Endothelial cell of umbilical vein (primary cell): ENCODE data around the gene LPP. TPM values are rescaled to one million over a fixed set of nuclear protein-coding genes. Genes with fewer than 3 reads are reported as not detected.

Experiments used
- BruUV-seq: library from RNA; stranded (reverse); fragments of 400-500 nt; replicated peaks from 2 replicates; lab custom pipeline; 2021; lab: Mats Ljungman, UMichigan
- CTCF ChIA-PET: fragments of 300-600, 350-600 bp; sonication (Branson Sonifier 250); formaldehyde crosslinking; loops from one replicate; lab custom pipeline; 2021; ENCODE audit warnings: antibody characterized with exemption, inconsistent platforms; lab: Charles Lee
- POLR2A ChIA-PET: fragments of 300-600, 350-600 bp; sonication (Branson Sonifier 250); formaldehyde crosslinking; loops from one replicate; lab custom pipeline; 2021; ENCODE audit warnings: antibody characterized with exemption, inconsistent platforms; lab: Charles Lee
- DNase-seq: peaks from one replicate; pipeline ENCODE4 v3.0.0-alpha.2; 2011; ENCODE audit warnings: low read depth, low spot score
- FAIRE-seq: peaks from 2 replicates; lab custom pipeline; 2011; peaks lifted over from hg19 to GRCh38; lab: Jason Lieb, UNC
- H2AFZ ChIP-seq: 2 replicates; pipeline ENCODE4 v1.6.0; 2012; ENCODE audit warnings: low read depth, low read length, control low read depth, inconsistent platforms
- H3K27ac ChIP-seq: 2 replicates; pipeline ENCODE4 v1.5.1; 2011; ENCODE audit warnings: low read depth, mild to moderate bottlenecking, control low read depth, low read length, moderate library complexity; ENCODE audit not compliant: insufficient read depth
- H3K27me3 ChIP-seq, 2 experiments: 2 replicates each; pipeline versions ENCODE4 v1.6.0 to v1.6.1; 2011; ENCODE audit warnings: low read length in 2 of 2, mixed read lengths in 1 of 2; ENCODE audit not compliant: control insufficient read depth in 2 of 2, insufficient read depth in 2 of 2
- H3K36me3 ChIP-seq, 2 experiments: 2 replicates in 1 of 2; 3 replicates in 1 of 2; pipeline ENCODE4 v1.5.1; 2011; ENCODE audit warnings: low read length in 2 of 2, mild to moderate bottlenecking in 1 of 2, moderate library complexity in 1 of 2; ENCODE audit not compliant: control insufficient read depth in 2 of 2, insufficient read depth in 2 of 2; ENCODE audit errors: extremely low read depth in 1 of 2
- H3K4me1 ChIP-seq: 3 replicates; pipeline ENCODE4 v1.5.1; 2011; ENCODE audit warnings: mild to moderate bottlenecking, low read length; ENCODE audit not compliant: control insufficient read depth, insufficient read depth; ENCODE audit errors: extremely low read depth
- H3K4me2 ChIP-seq: 2 replicates; pipeline ENCODE4 v1.6.1; 2011; ENCODE audit warnings: low read length, control low read depth, mixed read lengths; ENCODE audit not compliant: insufficient read depth
- H3K4me3 ChIP-seq, 3 experiments: fragments of 200-600 bp in 1 of 3; sonication (generic), shearing (Covaris generic) in 1 of 3; replicated peaks in 1 of 3; 2 replicates each; pipeline ENCODE4 v1.5.1; 2011 to 2016; ENCODE audit warnings: control low read depth in 3 of 3, low read length in 3 of 3, mild to moderate bottlenecking in 2 of 3, inconsistent platforms in 1 of 3, low read depth in 1 of 3, moderate library complexity in 1 of 3; ENCODE audit not compliant: insufficient read depth in 1 of 3
- H3K79me2 ChIP-seq: 2 replicates; pipeline ENCODE4 v1.6.0; 2012; ENCODE audit warnings: low read length, inconsistent platforms; ENCODE audit not compliant: control insufficient read depth, insufficient read depth
- H3K9ac ChIP-seq: replicated peaks from 2 replicates; pipeline ENCODE3; 2011; ENCODE audit warnings: low read length, control low read depth; ENCODE audit not compliant: insufficient read depth; ENCODE audit errors: extremely low read depth
- H3K9me1 ChIP-seq: replicated peaks from 3 replicates; pipeline ENCODE4 v1.6.0; 2011; ENCODE audit warnings: mild to moderate bottlenecking, low read length; ENCODE audit not compliant: control insufficient read depth, insufficient read depth; ENCODE audit errors: extremely low read depth
- H3K9me3 ChIP-seq: replicated peaks from 2 replicates; pipeline ENCODE4 v1.5.1; 2012; ENCODE audit warnings: low read length, inconsistent platforms; ENCODE audit not compliant: control insufficient read depth, insufficient read depth
- H4K20me1 ChIP-seq: replicated peaks from 2 replicates; pipeline ENCODE3; 2011; ENCODE audit warnings: mild to moderate bottlenecking, low read length; ENCODE audit not compliant: control insufficient read depth, insufficient read depth; ENCODE audit errors: extremely low read depth
- EZH2 ChIP-seq: IDR thresholded peaks from 2 replicates; pipeline ENCODE4 v1.6.1; 2012; ENCODE audit warnings: borderline replicate concordance, low read depth, mild to moderate bottlenecking, moderate library complexity, low read length, inconsistent platforms; ENCODE audit not compliant: severe bottlenecking
- FOS ChIP-seq: IDR thresholded peaks from 2 replicates; pipeline ENCODE4 v1.6.1; 2011; ENCODE audit warnings: mild to moderate bottlenecking, low read length, moderate library complexity, borderline replicate concordance; ENCODE audit not compliant: insufficient read depth
- GATA2 ChIP-seq: IDR thresholded peaks from 2 replicates; pipeline ENCODE4 v1.7.0; 2011; ENCODE audit warnings: low read depth, mild to moderate bottlenecking, moderate library complexity, mixed read lengths, low read length; ENCODE audit not compliant: insufficient read length, insufficient read depth
- JUN ChIP-seq: IDR thresholded peaks from 2 replicates; pipeline ENCODE4 v1.6.1; 2011; ENCODE audit warnings: borderline replicate concordance, low read depth; ENCODE audit not compliant: insufficient read length, insufficient read depth
- MAX ChIP-seq: IDR thresholded peaks from 2 replicates; pipeline ENCODE4 v1.6.1; 2011; ENCODE audit not compliant: insufficient read depth, insufficient read length
- MYC ChIP-seq: IDR thresholded peaks from one replicate; pipeline ENCODE4 v1.6.1; 2011; ENCODE audit warnings: mild to moderate bottlenecking, low read depth, low read length
- POLR2A ChIP-seq: IDR thresholded peaks from 2 replicates; pipeline ENCODE4 v1.6.1; 2012; ENCODE audit warnings: low read depth, mild to moderate bottlenecking, control low read depth, low read length
- POLR2AphosphoS5 ChIP-seq: IDR thresholded peaks from 2 replicates; pipeline ENCODE4 v1.6.1; 2012; ENCODE audit warnings: low read depth, mild to moderate bottlenecking, control low read depth, low read length, moderate library complexity; ENCODE audit not compliant: insufficient read depth
- dilution Hi-C: fragments of 300-500 bp; cut with MboI; formaldehyde crosslinking; loops from one replicate; pipeline ENCODE4 v1.15.0; 2019; ENCODE audit warnings: low sequenced_read_pairs; ENCODE audit not compliant: extremely low pct_ligation_motif_present
- intact Hi-C: fragments of 100-400 bp; cut with micrococcal nuclease; formaldehyde crosslinking; loops from one replicate; pipeline ENCODE4 v1.10.0; 2022
- polyA plus RNA-seq, 4 experiments: library from polyadenylated mRNA; depleted of rRNA in 3 of 4; stranded (reverse) in 3 of 4; unstranded in 1 of 4; fragments of >200 nt; gene quantifications; 2 replicates each; pipeline versions ENCODE4 v1.2.1 to v1.2.3, GENCODE V29; 2011 to 2012; ENCODE audit warnings: missing spikeins in 1 of 4
- total RNA-seq: library from RNA; stranded (reverse); gene quantifications from 2 replicates; pipeline ENCODE4 v1.2.3, GENCODE V29; 2021

The LPP gene
- total and polyA plus RNA-seq, 2 donors (not counting 3 experiments of a cell fraction or from before 2014, with no cell fraction given): 16.9 to 153 TPM

DNA sequence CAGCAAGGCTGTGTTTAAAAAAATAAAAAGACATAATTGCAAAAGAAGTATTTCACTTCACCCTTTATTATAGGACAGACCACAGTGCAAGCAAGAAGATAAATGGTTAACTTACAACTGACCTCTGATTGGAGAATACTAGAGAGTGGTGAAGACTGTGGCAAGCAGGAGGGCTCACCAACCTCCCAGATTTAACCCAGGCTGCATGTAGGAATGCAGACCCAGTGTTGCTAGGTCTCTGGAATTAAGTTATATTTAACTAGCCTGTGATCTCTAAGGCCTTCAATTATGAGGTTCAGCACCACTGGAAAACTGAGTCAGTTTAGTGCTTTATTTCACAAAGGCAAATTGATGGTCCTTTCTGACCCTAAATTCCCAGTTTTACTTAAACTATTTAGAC lies 436.6 kb downstream of the LPP start:
- H3K9ac ChIP-seq: no peak overlapping the region
- no peak overlapping the region for H3K4me3 ChIP-seq
- H2AFZ ChIP-seq: no peak overlapping the region
- peaks cover 25% of the 10 kb centered on the region for H3K4me1 ChIP-seq
- no peaks in the 10 kb centered on the region for H3K79me2 ChIP-seq
- BruUV-seq: no TSS peak
- DNase-seq (no peak), FAIRE-seq (no peak)
- intact Hi-C loops (no loop called here), dilution Hi-C loops (no loop called here)
- TF ChIP-seq MYC (no peak), POLR2A (no peak), POLR2AphosphoS5 (no peak), MAX (no peak), JUN (no peak), GATA2 (no peak), FOS (no peak), EZH2 (no peak)
- ChIA-PET POLR2A (no interaction called here), CTCF (no interaction called here)
- no peaks in the 10 kb centered on the region for H3K36me3 ChIP-seq
- no peaks in the 10 kb centered on the region for H3K9me1 ChIP-seq
- H3K4me2 ChIP-seq: no peak overlapping the region
- no peaks in the 10 kb centered on the region for H4K20me1 ChIP-seq
- H3K27ac ChIP-seq: no peak overlapping the region
- H3K27me3 ChIP-seq: no peaks in the 10 kb centered on the region
- H3K9me3 ChIP-seq: no peaks in the 10 kb centered on the region

GRCh38 chr3:188594139-188594538 lies 440.2 kb downstream of the LPP start:
- ChIA-PET POLR2A (interaction anchor here (1.4 to 1.7 kb wide), 2 partner anchors 18 to 849 kb away, joined by 4 read pairs; partner anchors contain the start of gene BCL6), CTCF (interaction anchor here (0.7 to 1.5 kb wide), 18 partner anchors 8 to 855 kb away, joined by 3 to 11 read pairs (median 4); partner anchors contain the start of gene BCL6)
- Histone ChIP-seq H3K27ac (peak overlapping the region; percentile 50), H3K9me1 (no peaks in the 10 kb centered on the region), H3K4me2 (peak overlapping the region; percentile 68), H3K27me3 (no peaks in the 10 kb centered on the region), H3K9me3 (no peaks in the 10 kb centered on the region), H2AFZ (peak overlapping the region; percentile 11), H3K4me3 (no peak overlapping the region), H3K36me3 (no peaks in the 10 kb centered on the region), H3K9ac (peak overlapping the region; percentile 56), H3K79me2 (no peaks in the 10 kb centered on the region), H3K4me1 (peaks cover 25% of the 10 kb centered on the region), H4K20me1 (no peaks in the 10 kb centered on the region)
- no peak for TF ChIP-seq EZH2
- TF ChIP-seq POLR2AphosphoS5: peak; percentile 62
- TF ChIP-seq MYC: no peak
- no peak for TF ChIP-seq GATA2
- peak; percentile 84 for TF ChIP-seq FOS
- peak; percentile 91 for TF ChIP-seq JUN
- FAIRE-seq (peak; percentile 89), DNase-seq (peak; percentile 86)
- no TSS peak for BruUV-seq
- dilution Hi-C loops: no loop called here
- intact Hi-C loops: loop anchor here (1.0 to 2.0 kb wide), 5 partner anchors 13 to 853 kb away; no protein-coding TSS in a partner anchor
